HG03565 (cell line): ENCODE results near the gene UST.
"Not testable (repeated sequence)": the region's sequence is repeated elsewhere in the genome, so short reads cannot be mapped to it uniquely, and the experiment has no call there.

ENCODE experiments used
- ATAC-seq: cut with Tn5 transposase; IDR thresholded peaks from one replicate; pipeline ENCODE4 v1.9.1; 2021; ENCODE audit warnings: mild to moderate bottlenecking, moderate library complexity; ENCODE audit not compliant: unreplicated experiment

The UST gene

DNA sequence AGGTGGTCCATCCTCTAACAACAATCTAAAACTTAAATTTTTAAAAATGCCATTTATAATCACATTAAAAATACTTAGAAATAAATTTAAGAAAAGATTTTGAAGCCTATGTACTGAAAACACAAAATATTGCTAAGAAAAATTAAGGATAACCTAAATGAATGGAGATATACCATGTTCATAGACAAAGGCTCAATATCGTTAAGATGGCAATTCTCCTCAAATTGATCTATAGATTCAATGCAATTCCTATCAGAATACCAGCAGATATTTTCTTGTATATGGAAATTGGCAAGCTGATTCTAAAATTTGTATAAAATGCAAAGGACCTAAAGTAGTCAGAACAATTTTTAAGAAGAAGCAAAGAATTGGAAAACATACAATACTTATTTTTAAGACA, 19.7 kb upstream of the UST start:
- no peak for ATAC-seq

DNA sequence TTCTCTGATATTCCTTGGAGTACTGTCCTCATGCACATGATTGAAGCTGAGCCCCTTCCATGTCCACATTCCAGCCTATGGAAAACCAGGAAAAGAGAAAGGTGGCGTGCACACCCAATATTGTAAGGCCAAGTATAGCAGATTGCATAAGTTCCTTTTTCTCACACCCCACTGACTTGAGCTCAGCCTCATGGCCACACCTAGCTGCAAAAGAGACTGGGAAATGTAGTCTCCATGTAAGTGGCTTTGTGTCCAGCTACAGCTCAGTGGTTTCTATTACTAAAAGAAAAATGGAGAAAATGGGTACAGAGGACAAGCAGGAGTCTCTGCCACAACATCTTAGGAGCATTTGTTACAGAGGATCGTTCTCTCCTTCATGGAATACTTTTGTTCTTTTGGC, 10.8 kb upstream of the UST start:
- ATAC-seq, result no peak

DNA sequence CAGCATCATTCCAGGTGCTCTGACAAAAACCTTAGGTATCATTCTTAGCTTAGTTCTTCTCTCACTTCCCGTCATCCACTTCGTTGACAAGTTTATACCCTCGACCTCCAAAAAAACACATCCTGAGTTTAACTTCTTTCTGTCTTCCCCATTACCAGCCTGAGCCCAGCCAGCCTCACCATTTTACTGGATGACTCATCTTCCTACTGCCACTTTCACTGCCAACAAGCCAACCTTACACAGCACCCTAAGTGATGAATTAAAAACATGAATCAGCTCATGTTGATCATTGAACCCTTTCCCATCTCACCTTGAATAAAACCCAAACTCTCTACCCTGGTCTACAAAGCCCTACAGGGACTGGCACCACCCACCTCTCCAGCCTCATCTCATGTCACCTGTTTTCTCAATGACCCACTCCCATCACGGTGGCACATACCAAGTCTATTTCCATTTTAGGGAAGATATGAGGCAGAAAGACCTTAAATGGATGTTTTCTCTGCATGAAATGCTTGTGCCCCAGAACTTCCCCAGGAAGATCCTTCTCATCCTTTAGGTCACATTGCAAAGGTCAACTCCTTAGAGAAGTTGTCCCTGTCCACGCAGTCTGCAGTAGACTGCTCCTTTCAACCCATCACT, 9.9 kb upstream of the UST start:
- no peak for ATAC-seq

DNA sequence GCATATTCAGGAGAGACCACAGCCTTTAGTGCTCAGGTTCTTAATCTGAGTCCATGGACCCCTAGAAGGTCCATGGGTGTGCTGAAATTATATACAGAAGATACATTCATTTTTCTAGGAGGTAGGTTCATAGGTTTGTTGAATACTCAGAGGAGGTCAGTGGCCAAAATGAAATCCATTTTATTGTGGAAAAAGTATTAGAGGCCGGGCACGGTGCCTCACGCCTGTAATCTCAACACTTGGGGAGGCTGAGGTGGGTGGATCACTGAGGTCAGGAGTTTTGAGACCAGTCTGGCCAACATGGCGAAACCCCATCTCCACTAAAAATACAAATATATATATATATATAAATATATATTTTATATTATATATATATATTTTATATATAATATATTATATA, 9.0 kb upstream of the UST start:
- ATAC-seq, result no peak

DNA sequence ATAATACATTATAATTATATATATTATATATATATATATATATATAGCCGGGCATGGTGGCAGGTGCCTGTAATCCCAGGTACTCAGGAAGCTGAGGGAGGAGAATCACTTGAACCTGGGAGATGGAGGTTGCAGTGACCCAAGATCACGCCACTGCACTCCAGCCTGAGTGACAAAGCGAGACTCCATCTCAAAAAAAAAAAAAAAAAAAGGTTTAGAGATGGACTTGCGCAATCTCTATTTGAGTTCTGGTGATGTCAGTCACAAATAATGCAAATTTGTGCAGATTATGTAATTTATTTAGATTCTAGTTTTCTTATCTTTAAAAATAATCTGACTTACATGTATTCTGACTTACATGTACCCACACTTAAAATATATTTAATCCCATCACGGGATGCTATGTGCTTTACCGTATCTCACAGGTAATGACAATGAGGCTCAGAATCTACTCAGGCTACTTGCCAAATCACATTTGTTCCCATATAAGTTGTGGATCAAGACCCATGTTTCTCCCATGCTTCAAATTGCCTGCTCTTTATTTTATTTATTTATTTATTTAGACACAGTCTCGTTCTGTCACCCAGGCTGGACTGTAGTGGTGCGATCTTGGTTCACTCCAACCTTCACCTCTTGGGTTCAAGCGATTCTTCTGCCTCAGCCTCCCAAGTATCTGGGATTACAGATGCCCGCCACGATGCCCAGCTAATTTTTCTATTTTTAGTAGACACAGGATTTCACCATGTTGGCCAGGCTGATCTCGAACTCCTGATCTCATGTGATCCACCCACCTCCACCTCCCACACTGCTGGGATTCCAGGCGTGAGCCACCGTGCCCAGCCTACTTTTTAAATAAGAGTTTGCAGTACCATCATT, 7.6 kb upstream of the UST start:
- ATAC-seq, result no peak

DNA sequence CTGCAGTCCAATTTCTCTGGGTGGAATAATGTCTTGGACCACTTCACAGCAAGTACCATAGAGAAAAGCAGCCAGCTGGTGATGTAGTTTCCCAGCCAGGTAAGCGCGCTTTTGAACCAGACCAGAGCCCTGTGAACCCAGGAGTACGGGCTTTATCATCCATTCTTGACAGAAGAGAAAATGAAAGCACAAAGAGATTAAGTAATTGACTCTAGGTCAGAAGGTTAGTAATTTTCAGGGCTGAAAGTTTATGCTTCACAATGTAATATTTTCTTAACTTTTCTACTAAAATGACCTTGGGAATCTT, 7.1 kb upstream of the UST start:
- ATAC-seq, result no peak

DNA sequence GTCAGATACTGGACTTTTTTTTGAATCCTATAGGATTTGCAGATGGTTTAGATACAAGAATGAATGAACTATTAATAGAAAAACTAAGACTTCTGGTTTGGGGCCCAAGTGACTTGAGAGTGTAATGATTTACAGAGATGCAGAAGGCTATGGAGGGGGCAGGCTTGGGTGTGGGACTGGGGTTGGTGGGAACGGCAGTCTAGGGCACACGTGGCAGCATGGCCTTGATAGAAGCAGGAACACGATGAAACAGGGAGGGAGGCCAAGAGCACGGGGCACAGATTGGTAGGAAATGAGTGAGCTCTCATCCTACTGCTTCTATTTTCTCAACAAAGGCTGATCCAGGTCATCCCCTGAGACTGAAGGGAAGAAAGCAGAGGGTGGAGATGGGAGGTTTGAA, 3.4 kb upstream of the UST start:
- ATAC-seq, result no peak

DNA sequence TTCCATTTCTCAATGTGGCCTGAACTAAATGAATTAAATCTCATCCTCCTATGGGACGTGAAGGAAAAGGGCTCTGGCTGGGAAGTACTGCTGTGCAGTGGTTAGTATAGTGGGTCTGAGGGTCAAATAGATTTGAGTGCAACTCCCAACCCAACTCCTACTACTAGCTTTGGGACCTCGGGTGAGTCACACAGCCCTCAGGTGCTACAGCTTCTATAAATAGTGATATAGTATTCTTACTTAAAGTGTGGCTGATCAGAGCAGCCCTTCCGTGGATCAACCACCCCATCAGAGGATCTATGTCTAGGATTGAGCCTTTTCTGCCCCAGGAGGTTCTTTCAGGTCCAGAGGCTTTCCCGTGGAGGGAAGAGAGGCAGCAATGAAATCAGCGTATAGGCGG, 904 bp upstream of the UST start:
- no peak for ATAC-seq

DNA sequence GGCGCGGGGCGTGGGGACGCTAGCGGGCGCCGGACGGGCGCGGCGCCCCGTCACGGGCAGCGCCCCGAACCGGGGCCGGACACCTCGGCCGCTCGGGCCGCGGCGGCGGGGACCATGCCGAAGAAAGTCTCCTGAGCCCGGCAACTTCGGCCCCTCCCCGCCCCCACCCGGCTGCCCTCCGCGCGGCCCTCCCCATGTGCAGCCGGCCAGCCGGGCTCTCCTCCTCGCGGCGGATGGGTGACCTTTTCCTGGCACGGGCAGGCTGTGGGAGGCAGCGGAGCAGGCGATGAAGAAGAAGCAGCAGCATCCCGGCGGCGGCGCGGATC, 278 bp downstream of the UST start:
- ATAC-seq, result no peak

DNA sequence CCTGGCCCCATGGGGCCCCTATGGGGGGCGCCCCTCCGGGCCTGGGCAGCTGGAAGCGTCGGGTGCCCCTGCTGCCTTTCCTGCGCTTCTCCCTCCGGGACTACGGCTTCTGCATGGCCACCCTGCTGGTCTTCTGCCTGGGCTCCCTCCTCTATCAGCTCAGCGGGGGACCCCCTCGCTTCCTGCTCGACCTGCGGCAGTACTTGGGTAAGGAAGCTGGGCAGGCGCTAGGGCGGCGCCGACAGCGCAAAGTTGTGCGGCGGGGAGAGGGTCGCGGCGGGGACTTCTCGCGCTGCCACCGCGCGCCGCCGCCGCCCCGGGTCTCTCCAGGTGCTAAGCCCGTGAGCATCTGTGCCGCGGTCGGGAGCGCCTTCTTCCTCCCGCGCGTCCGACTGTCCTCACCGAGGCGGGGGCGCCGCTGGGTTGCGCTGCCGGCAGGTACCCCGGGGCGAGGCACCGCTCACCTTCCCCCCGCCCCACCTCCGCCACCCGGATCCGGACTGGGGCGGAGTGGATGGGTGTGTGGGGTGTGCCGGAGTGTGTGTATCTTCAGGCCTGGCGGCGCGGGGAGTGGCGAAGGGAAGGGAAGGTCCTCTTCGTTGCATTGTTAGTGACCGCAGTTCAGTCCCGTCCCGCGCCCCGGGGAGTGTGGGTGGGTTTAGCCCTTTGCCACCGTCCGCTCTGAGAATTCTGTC, 788 bp downstream of the UST start:
- no peak for ATAC-seq

DNA sequence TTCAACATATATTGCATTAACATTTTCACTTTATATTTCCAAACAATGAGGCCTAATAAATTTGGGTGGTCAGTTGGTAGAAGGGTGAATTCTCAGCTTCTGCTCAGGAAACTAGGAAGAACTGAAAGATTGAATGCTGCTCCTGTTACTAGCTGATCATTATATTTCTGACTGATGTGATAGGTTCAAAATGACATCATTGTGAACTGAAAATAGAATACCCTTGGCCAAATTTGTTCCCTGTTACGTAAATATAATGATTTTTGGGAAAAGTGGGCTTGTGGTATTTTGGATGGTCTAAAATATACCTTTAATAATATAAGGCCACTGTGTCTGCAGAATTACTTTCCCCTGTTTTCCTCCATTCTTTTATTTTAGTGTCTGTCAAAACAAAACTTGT, 2.8 kb downstream of the UST start:
- ATAC-seq, result no peak

DNA sequence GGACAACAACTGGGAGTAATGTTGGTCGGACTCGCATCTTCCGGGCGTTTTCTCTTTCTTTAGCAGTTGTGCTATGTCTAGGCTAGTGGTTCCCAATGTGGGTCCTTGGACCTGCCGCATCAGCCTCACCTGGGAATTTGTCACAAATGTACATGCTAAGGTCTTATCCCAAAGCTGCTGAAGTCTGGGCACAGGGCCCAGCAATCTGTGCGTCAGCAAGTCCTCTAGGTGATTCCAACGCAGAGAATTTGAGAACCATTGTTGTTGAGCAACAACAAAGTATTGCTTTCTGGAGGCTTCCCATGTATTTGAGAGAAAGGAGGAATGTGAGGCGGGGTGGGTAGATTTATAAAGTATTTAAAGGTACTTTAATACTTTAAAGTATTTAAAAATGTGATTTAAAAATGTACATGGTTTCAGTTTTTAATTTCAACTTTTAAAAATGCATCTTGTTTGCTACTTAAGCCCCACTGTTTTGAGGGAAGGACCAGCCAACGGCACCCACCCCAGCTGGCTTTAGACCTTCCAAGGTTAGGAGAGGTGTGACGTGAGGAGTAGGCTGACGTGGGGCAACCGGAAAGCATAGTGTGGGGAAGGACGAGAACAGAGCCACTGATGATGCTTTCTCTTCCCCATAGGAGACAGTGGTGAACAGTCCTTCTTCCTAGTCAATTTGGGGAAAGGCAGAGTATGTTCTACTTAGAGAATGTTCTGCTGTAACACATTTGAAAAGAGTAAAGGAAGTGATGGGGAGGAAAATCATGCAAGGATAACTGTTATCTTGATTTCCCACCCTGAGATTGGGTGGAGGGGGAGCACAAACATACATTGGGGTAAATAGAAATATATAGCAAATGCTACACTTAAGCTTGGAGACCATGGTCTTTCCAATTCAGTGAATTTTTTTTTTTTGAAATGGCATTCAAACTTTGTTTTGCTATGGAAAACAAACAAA, 4.3 kb downstream of the UST start:
- ATAC-seq, result no peak

DNA sequence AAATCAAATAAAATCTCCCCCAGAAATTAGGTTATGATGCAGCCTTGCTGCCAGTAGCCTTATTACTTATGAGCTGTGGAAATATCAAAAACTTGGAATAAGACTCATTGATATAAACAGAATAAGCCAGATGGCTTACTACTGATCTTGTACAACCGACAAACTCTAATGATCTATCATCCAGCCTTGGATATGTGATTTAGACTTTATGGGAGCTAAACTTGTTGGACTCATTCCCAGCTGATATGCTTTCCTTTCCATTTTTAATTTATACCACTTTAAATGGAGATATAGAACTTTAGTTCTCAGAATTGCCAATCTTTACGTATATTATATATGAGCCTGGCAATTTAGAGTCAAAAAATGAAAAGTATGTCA, 5.0 kb downstream of the UST start:
- no peak for ATAC-seq

DNA sequence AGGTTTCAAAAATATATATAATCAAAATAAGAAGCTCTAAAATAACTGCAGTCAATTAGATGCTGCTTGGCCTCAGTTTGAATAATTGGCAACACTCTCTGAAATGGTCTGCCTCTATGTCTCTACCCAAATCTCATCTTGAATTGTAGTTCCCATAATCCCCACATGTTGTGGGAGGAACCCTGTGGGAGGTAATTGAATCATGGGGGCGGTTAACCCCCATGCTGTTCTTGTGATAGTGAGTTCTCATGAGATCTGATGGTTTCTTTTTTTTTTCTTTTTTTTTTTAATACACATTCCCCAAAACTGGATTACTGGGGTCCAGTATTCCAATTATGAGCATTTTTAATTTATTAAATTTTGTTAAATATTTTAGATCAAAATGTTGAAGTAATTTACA, 8.5 kb downstream of the UST start:
- ATAC-seq, result not testable (repeated sequence)

DNA sequence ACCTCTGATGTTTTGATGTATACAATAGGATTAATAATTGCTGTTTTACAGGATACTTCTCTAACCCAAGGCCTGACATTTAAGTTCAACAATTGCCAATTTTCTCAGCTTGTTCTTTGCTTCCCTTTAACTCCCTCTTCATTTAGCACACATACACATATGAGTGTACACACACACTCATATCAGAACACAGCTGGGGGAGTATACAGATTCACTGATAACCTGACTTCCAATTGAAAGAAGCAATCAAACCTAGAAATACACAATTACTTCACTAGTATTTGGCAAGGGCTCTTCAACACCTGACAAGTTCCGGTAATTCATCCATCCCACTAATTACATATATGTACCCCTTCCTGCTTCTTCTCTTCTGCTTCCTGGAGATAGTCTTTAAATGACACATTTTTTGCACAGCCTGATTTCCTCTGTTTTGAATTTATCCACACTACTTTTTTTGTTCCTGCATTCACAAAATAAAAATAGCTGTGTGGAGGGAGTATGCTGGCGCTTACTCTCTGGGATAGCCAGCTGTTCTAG, 11.2 kb downstream of the UST start:
- ATAC-seq, result peak; percentile 24

DNA sequence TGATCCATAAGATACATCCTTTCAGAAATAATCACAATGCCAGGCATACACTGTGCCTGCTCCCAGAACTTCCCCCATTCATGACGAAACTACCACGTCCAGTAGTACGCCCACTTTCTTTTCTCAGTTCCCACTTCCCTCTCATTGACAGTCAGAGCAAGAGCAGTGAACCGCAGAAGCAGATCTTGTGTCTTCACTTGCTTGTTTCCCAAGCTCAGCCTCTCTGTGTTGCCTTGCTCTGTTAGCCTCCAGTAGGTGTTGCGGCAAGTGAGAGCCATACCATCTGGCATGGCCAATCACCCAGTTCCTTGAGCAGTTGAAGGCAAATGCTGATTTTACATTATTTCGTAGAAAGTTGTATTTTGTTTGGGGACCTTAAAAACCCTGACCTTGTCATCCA, 11.7 kb downstream of the UST start:
- peak; percentile 58 for ATAC-seq

DNA sequence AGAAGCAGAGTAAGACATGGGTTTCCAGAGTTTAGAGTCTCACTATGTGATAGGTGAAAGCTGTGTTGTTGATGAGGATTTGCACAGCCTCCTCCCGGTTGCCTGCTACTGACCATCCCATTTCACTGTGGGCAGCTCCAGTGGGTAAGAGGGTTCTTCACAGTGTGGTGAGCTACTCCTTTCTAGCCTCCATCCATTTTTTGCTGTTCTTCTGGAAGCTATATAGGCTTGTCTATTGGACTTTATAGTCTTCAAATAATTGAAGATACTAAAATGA, 13.4 kb downstream of the UST start:
- no peak for ATAC-seq

DNA sequence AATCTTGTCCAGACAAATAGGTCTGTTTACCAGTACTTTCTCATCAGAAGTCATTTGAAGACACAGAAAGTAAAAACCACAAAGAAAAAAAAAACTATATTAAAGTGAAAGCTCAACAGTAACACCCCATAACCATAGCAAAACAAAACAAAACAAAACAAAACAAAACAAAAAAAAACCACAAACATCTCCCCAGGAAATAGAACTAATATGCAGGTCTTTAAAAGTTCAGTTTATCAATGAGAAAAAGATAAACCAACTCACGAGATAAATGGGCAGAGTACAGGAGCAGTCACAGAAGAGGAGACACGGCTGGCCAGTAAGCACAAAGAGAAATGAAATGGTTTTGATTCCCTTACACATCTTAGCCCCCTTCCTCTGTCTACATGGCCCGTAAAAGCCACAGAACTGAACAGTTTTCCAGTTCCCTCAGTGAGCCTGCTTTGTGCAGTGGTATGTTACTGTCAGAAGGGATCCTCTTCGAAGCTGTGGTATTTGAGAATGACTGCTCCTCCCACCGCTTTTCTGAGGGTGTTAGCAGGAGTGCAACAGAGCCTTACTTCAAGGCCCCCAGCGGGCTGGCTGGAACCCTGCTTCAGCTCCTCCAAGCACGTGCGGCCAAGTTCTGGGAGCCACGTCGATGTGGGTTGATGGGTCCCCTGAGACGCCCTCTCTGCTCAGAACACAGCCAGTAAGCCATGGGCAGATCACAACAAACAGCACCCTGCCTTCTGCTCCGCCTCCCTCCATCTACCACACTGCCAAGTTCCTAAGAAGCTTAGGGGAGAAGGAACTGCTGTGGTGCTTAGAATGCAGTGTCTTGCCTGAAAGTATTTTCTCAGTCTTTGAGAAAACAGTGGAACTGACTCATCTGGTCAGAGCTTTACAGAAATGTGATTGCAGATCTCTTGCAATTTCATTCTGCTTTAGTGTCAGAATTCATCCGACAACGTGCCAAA, 14.0 kb downstream of the UST start:
- peak; percentile 31 for ATAC-seq

DNA sequence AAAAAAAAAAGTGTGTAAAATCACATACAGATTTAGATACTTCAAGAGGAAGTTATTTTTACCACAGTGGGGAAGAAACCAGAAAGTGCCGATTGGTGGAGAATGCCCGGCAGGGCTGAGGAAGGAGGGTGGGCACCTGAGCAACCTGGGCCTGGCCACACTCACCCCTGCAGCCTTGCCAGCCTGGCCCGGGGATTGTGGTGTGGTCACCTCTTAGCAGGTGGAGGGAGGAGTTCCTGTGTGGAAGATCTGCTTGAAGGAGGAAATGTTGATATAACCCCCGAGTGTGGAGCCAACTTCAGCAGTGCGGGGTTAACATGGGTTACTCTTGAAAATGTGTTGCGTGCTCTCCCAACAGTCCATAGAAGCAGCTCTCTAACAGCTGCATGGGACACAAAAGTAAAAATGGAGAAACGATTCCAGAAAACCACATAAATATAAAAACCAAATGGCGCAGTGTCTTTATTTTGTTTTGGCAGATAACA, 14.7 kb downstream of the UST start:
- no peak for ATAC-seq

DNA sequence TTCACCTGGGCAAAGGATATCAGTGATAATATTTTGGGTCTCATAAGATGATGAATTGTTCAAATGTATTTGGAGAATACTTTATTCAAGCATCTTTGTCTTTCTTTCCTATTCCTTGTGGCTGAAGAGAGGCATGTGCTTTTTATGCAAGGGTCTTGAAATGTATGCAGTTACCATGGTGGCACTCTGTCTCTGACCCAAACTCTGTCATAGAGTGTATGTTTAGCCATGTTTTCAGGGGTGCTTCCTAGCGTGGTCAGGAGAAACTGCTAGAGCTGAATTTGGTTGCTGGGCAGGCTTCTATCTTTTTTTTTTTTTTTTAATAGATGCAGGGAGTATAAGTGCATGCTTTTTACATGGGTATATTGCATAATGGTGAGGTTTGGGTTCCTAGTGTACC, 15.4 kb downstream of the UST start:
- ATAC-seq, result no peak
